Vagina (tissue), 2 donors: ENCODE results near the gene COL5A2.

ENCODE experiments used
- POLR2A ChIP-seq, 2 donors: fragments of 450-650 bp; IDR thresholded peaks; one replicate each; pipeline ENCODE4 v1.6.1; 2017; ENCODE audit warnings: antibody characterized with exemption in 2 of 2, mild to moderate bottlenecking in 2 of 2, moderate library complexity in 2 of 2
- POLR2AphosphoS5 ChIP-seq, 2 donors: sonication (generic); formaldehyde crosslinking; IDR thresholded peaks; one replicate each; pipeline ENCODE4 v1.9.0; 2017; ENCODE audit warnings: antibody characterized with exemption in 2 of 2, mild to moderate bottlenecking in 2 of 2, low read depth in 1 of 2; ENCODE audit not compliant: insufficient read depth in 1 of 2
- TF ChIP-seq, protein P1 (sequence below), 3 experiments: fragments of 450-650 bp in 2 of 3; fragments of 200-600 bp in 1 of 3; sonication (generic) in 1 of 3; IDR thresholded peaks; one replicate each; pipeline ENCODE4 v1.5.1; 2017 to 2019; ENCODE audit warnings: antibody characterized with exemption in 3 of 3, mild to moderate bottlenecking in 2 of 3, moderate library complexity in 2 of 3

DNA sequence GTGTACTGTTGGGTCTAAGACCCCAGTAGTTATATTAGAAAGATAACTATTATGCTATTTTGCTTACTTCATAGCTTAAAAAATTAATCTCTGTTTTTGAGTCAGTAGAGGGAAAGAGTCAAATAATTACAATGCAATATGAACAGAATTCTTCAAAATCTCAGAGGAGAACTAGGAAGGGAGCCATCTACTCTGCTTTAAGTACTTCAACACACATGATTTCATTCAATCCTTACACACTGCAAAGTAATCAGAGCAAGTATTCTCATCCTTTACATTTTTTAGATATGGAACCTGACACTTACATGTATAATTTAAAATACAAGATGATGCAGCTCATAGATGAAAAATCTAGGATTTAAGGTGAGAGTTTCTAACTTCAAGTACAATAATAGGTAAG, 27.7 kb downstream of the COL5A2 start:
- TF ChIP-seq POLR2A (IDR thresholded peaks at IDR 0.05) (no peak), POLR2AphosphoS5 (IDR thresholded peaks at IDR 0.05; ENCODE audit: insufficient read depth in 1 of 2, low read depth in 1 of 2) (no peak)
- TF ChIP-seq, protein P1, sequence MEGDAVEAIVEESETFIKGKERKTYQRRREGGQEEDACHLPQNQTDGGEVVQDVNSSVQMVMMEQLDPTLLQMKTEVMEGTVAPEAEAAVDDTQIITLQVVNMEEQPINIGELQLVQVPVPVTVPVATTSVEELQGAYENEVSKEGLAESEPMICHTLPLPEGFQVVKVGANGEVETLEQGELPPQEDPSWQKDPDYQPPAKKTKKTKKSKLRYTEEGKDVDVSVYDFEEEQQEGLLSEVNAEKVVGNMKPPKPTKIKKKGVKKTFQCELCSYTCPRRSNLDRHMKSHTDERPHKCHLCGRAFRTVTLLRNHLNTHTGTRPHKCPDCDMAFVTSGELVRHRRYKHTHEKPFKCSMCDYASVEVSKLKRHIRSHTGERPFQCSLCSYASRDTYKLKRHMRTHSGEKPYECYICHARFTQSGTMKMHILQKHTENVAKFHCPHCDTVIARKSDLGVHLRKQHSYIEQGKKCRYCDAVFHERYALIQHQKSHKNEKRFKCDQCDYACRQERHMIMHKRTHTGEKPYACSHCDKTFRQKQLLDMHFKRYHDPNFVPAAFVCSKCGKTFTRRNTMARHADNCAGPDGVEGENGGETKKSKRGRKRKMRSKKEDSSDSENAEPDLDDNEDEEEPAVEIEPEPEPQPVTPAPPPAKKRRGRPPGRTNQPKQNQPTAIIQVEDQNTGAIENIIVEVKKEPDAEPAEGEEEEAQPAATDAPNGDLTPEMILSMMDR (IDR thresholded peaks at IDR 0.05), result no peak
